ENCODE measurements around the gene P2RX4. TPM values are rescaled to one million over a fixed set of nuclear protein-coding genes. Genes with fewer than 3 reads are reported as not detected.

P2RX4 gene
- total RNA-seq, 1 experiment from 2014 or later = 40.4 TPM

- H3K4me3 Mint-ChIP-seq (ENCODE audit: unreplicated experiment) = no peak overlapping the region
- no peak for TF ChIP-seq CTCF (IDR thresholded peaks at IDR 0.05; ENCODE audit: insufficient read depth in 1 of 2, low read depth in 1 of 2, low read length in 1 of 2, severe bottlenecking in 1 of 2, unreplicated experiment in 1 of 2)
- H3K9me3 Mint-ChIP-seq (ENCODE audit: unreplicated experiment) = no peaks in the 10 kb centered on the region
- H3K36me3 ChIP-seq (ENCODE audit: control insufficient read depth, insufficient read depth, low read length) = no peaks in the 10 kb centered on the region; the same call in none of the 2 replicates
- no TSS peak for BruUV-seq (replicated peaks)
- no peaks in the 10 kb centered on the region for H3K27me3 Mint-ChIP-seq (ENCODE audit: insufficient read depth, unreplicated experiment)
- DNase-seq = no peak
- no peaks in the 10 kb centered on the region for H3K27me3 ChIP-seq (replicated peaks; ENCODE audit: control insufficient read depth, insufficient read depth, low read length)
- H3K27ac Mint-ChIP-seq (ENCODE audit: unreplicated experiment) = no peak overlapping the region
- ChIA-PET POLR2A (interaction anchor here (0.6 kb wide), 1 partner anchor 29 kb away, joined by 5 read pairs; the partner anchor contains the start of gene CAMKK2), CTCF (no interaction called here)
- no peaks in the 10 kb centered on the region for H3K4me1 Mint-ChIP-seq (ENCODE audit: low read depth, unreplicated experiment)
- intact Hi-C loops (cut with micrococcal nuclease; ENCODE audit: unreplicated experiment) = no loop called here
- H3K4me1 ChIP-seq = no peaks in the 10 kb centered on the region
- H3K36me3 Mint-ChIP-seq (ENCODE audit: insufficient read depth, unreplicated experiment) = peaks cover 32% of the 10 kb centered on the region
- H3K4me3 ChIP-seq (ENCODE audit: low read depth, low read length) = no peak overlapping the region
- no peaks in the 10 kb centered on the region for H3K9me3 ChIP-seq
These were observed 57.9 kb downstream of the P2RX4 start for GRCh38 chr12:121267822-121268221.

GRCh38 chr12:121273364-121273896 lies 63.5 kb downstream of the P2RX4 start:
- Histone ChIP-seq H3K4me1 (no peaks in the 10 kb centered on the region), H3K9me3 (no peaks in the 10 kb centered on the region), H3K36me3 (ENCODE audit: control insufficient read depth, insufficient read depth, low read length) (no peaks in the 10 kb centered on the region; the same call in none of the 2 replicates), H3K27me3 (replicated peaks; ENCODE audit: control insufficient read depth, insufficient read depth, low read length) (no peaks in the 10 kb centered on the region), H3K4me3 (ENCODE audit: low read depth, low read length) (no peak overlapping the region)
- Mint-ChIP-seq H3K27me3 (ENCODE audit: insufficient read depth, unreplicated experiment) (no peaks in the 10 kb centered on the region), H3K4me3 (ENCODE audit: unreplicated experiment) (no peak overlapping the region), H3K27ac (ENCODE audit: unreplicated experiment) (no peak overlapping the region), H3K4me1 (ENCODE audit: low read depth, unreplicated experiment) (no peaks in the 10 kb centered on the region), H3K9me3 (ENCODE audit: unreplicated experiment) (no peaks in the 10 kb centered on the region), H3K36me3 (ENCODE audit: insufficient read depth, unreplicated experiment) (peaks cover 48% of the 10 kb centered on the region)
- intact Hi-C loops (cut with micrococcal nuclease; ENCODE audit: unreplicated experiment) = no loop called here
- no peak for DNase-seq
- no TSS peak for BruUV-seq (replicated peaks)
- ChIA-PET CTCF (no interaction called here), POLR2A (no interaction called here)
- TF ChIP-seq CTCF (IDR thresholded peaks at IDR 0.05; ENCODE audit: insufficient read depth in 1 of 2, low read depth in 1 of 2, low read length in 1 of 2, severe bottlenecking in 1 of 2, unreplicated experiment in 1 of 2) = no peak

- Mint-ChIP-seq H3K4me3 (ENCODE audit: unreplicated experiment) (no peak overlapping the region), H3K4me1 (ENCODE audit: low read depth, unreplicated experiment) (no peaks in the 10 kb centered on the region)
These were observed 64.3 kb downstream of the P2RX4 start for GRCh38 chr12:121274036-121274763.

More at GRCh38 chr12:121274036-121274763, 64.3 kb downstream of the P2RX4 start:
- no peaks in the 10 kb centered on the region; the same call in none of the 2 replicates for H3K36me3 ChIP-seq (ENCODE audit: control insufficient read depth, insufficient read depth, low read length)
- peaks cover 42% of the 10 kb centered on the region for H3K36me3 Mint-ChIP-seq (ENCODE audit: insufficient read depth, unreplicated experiment)
- no peaks in the 10 kb centered on the region for H3K9me3 Mint-ChIP-seq (ENCODE audit: unreplicated experiment)
- no peaks in the 10 kb centered on the region for H3K27me3 ChIP-seq (replicated peaks; ENCODE audit: control insufficient read depth, insufficient read depth, low read length)
- intact Hi-C loops (cut with micrococcal nuclease; ENCODE audit: unreplicated experiment) = no loop called here
- POLR2A ChIA-PET = no interaction called here
- H3K27ac Mint-ChIP-seq (ENCODE audit: unreplicated experiment) = no peak overlapping the region
- BruUV-seq (replicated peaks) = no TSS peak
- no peaks in the 10 kb centered on the region for H3K27me3 Mint-ChIP-seq (ENCODE audit: insufficient read depth, unreplicated experiment)
- no peak overlapping the region for H3K4me3 ChIP-seq (ENCODE audit: low read depth, low read length)
- no peak for TF ChIP-seq CTCF (IDR thresholded peaks at IDR 0.05; ENCODE audit: insufficient read depth in 1 of 2, low read depth in 1 of 2, low read length in 1 of 2, severe bottlenecking in 1 of 2, unreplicated experiment in 1 of 2)
- no peaks in the 10 kb centered on the region for H3K4me1 ChIP-seq
- H3K9me3 ChIP-seq = no peaks in the 10 kb centered on the region
- DNase-seq = no peak
- CTCF ChIA-PET = no interaction called here
